ENCODE results near the gene MVB12B. TPM values are rescaled to one million over a fixed set of nuclear protein-coding genes. Genes with fewer than 3 reads are reported as not detected.

MVB12B gene
- total and polyA plus RNA-seq, 2 donors from 2014 or later, result 4.5 to 12.3 TPM

GRCh38 chr9:126371007-126371870 lies 44.6 kb downstream of the MVB12B start:
- H3K9me3 ChIP-seq (ENCODE audit: control insufficient read depth in 2 of 3, insufficient read depth in 1 of 3, low read length in 3 of 3), result no peaks in the 10 kb centered on the region
- no peak overlapping the region for H3K4me3 ChIP-seq (ENCODE audit: low read length in 3 of 3)
- FAIRE-seq (no peak), DNase-seq (no peak)
- H3K27me3 ChIP-seq (ENCODE audit: control insufficient read depth, insufficient read depth, low read length), result no peaks in the 10 kb centered on the region
- intact Hi-C loops (cut with DNase I), result no loop called here
- peaks cover 0 to 6% (median 5%) of the 10 kb centered on the region in 3 donors for H3K4me1 ChIP-seq (ENCODE audit: control insufficient read depth in 2 of 3, insufficient read depth in 2 of 3, low read depth in 1 of 3, low read length in 3 of 3)
- no peak overlapping the region for H3K27ac ChIP-seq (ENCODE audit: low read depth in 2 of 2, low read length in 2 of 2)
- no peaks in the 10 kb centered on the region for H3K36me3 ChIP-seq (ENCODE audit: control insufficient read depth in 2 of 3, insufficient read depth in 3 of 3, low read length in 3 of 3)
- no peak for TF ChIP-seq CTCF (IDR thresholded peaks at IDR 0.05; ENCODE audit: borderline replicate concordance, extremely low read depth, insufficient read depth)
- H3K9ac ChIP-seq (ENCODE audit: low read length in 3 of 3), result no peak overlapping the region

- intact Hi-C loops (cut with DNase I), result no loop called here
- FAIRE-seq (no peak), DNase-seq (no peak)
- TF ChIP-seq CTCF (IDR thresholded peaks at IDR 0.05; ENCODE audit: borderline replicate concordance, extremely low read depth, insufficient read depth), result no peak
- no peaks in the 10 kb centered on the region for H3K9me3 ChIP-seq (ENCODE audit: control insufficient read depth in 2 of 3, insufficient read depth in 1 of 3, low read length in 3 of 3)
- H3K27ac ChIP-seq (ENCODE audit: low read depth in 2 of 2, low read length in 2 of 2), result no peak overlapping the region
- no peaks in the 10 kb centered on the region for H3K27me3 ChIP-seq (ENCODE audit: control insufficient read depth, insufficient read depth, low read length)
- no peak overlapping the region for H3K4me3 ChIP-seq (ENCODE audit: low read length in 3 of 3)
- H3K4me1 ChIP-seq (ENCODE audit: control insufficient read depth in 2 of 3, insufficient read depth in 2 of 3, low read depth in 1 of 3, low read length in 3 of 3), result peaks cover 0 to 6% (median 5%) of the 10 kb centered on the region in 3 donors
- no peaks in the 10 kb centered on the region for H3K36me3 ChIP-seq (ENCODE audit: control insufficient read depth in 2 of 3, insufficient read depth in 3 of 3, low read length in 3 of 3)
- H3K9ac ChIP-seq (ENCODE audit: low read length in 3 of 3), result no peak overlapping the region
Observed at GRCh38 chr9:126372716-126373115, 46.1 kb downstream of the MVB12B start.

GRCh38 chr9:126373241-126373640 lies 46.6 kb downstream of the MVB12B start:
- H3K27me3 ChIP-seq (ENCODE audit: control insufficient read depth, insufficient read depth, low read length), result no peaks in the 10 kb centered on the region
- intact Hi-C loops (cut with DNase I), result no loop called here
- no peak overlapping the region for H3K27ac ChIP-seq (ENCODE audit: low read depth in 2 of 2, low read length in 2 of 2)
- no peaks in the 10 kb centered on the region for H3K9me3 ChIP-seq (ENCODE audit: control insufficient read depth in 2 of 3, insufficient read depth in 1 of 3, low read length in 3 of 3)
- H3K9ac ChIP-seq (ENCODE audit: low read length in 3 of 3), result no peak overlapping the region
- no peak overlapping the region for H3K4me3 ChIP-seq (ENCODE audit: low read length in 3 of 3)
- no peak for TF ChIP-seq CTCF (IDR thresholded peaks at IDR 0.05; ENCODE audit: borderline replicate concordance, extremely low read depth, insufficient read depth)
- H3K36me3 ChIP-seq (ENCODE audit: control insufficient read depth in 2 of 3, insufficient read depth in 3 of 3, low read length in 3 of 3), result no peaks in the 10 kb centered on the region
- peaks cover 0 to 6% (median 5%) of the 10 kb centered on the region in 3 donors for H3K4me1 ChIP-seq (ENCODE audit: control insufficient read depth in 2 of 3, insufficient read depth in 2 of 3, low read depth in 1 of 3, low read length in 3 of 3)
- FAIRE-seq (no peak), DNase-seq (no peak)

All from kidney (tissue), 14 donors.